Gastrocnemius medialis (tissue), 4 donors: ENCODE results near the gene IL4.

ENCODE experiments used
- CTCF ChIP-seq, 5 experiments: fragments of 450-650 bp in 3 of 5; fragments of 200-600 bp in 2 of 5; sonication (generic) in 2 of 5; IDR thresholded peaks in 4 of 5; conservative IDR thresholded peaks in 1 of 5; 1 replicate in 4 of 5; 2 replicates in 1 of 5; pipeline ENCODE4 v1.5.1; 2016 to 2019; ENCODE audit warnings: antibody characterized with exemption in 5 of 5, mild to moderate bottlenecking in 3 of 5, moderate library complexity in 3 of 5
- POLR2A ChIP-seq, 2 donors: fragments of 450-650 bp; IDR thresholded peaks; one replicate each; pipeline ENCODE4 v1.6.1; 2017; ENCODE audit warnings: antibody characterized with exemption in 2 of 2, mild to moderate bottlenecking in 2 of 2, moderate library complexity in 2 of 2

DNA sequence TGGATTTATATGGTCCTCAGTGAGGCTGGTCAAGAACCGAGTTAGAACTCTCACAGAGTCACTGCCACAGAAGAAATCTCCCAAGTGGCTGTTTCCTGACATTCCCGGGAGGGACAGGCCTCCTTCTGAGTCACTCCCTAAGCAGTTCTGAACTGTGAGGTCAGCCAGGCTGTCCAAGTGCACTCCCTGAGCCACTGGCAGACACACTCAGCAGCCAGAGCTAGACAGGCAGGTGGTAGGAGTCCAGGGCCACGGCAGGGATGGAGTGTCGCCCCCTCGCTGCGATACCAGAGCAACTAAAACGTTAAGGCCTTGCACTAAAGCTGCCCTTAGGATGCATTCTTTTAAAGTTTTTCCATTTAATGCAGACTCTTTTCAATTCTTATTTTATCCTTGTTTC, 3.4 kb downstream of the IL4 start:
- TF ChIP-seq CTCF (IDR thresholded peaks at IDR 0.05 in 4 of 5, conservative IDR thresholded peaks at IDR 0.05 in 1 of 5) (no peak), POLR2A (IDR thresholded peaks at IDR 0.05) (no peak)
